AG08396 (cell line): ENCODE measurements around the gene MYH6.
"Not testable (repeated sequence)": the region's sequence is repeated elsewhere in the genome, so short reads cannot be mapped to it uniquely, and the experiment has no call there.

Experiments
- DNase-seq: peaks from one replicate; pipeline ENCODE4 v3.0.0; 2012; ENCODE audit warnings: low spot score, mixed read lengths

Gene MYH6

GRCh38 chr14:23392613-23393012 lies 15.5 kb downstream of the MYH6 start:
- DNase-seq: no peak

- not testable (repeated sequence) for DNase-seq
Observed at GRCh38 chr14:23389871-23390270, 18.2 kb downstream of the MYH6 start.

GRCh38 chr14:23389396-23389795 lies 18.7 kb downstream of the MYH6 start:
- DNase-seq: no peak

- no peak for DNase-seq
Observed at GRCh38 chr14:23388996-23389395, 19.1 kb downstream of the MYH6 start.

- no peak for DNase-seq
Observed at GRCh38 chr14:23387916-23388882, 19.9 kb downstream of the MYH6 start.

GRCh38 chr14:23386999-23387398 lies 21.1 kb downstream of the MYH6 start:
- no peak for DNase-seq

GRCh38 chr14:23386266-23386657 lies 21.8 kb downstream of the MYH6 start:
- DNase-seq: not testable (repeated sequence)

- no peak for DNase-seq
Observed at GRCh38 chr14:23385642-23386265, 22.3 kb downstream of the MYH6 start.

- no peak for DNase-seq
Observed at GRCh38 chr14:23385244-23385641, 22.8 kb downstream of the MYH6 start.

GRCh38 chr14:23384364-23385080 lies 23.6 kb downstream of the MYH6 start:
- DNase-seq: no peak

- DNase-seq: no peak
Observed at GRCh38 chr14:23382731-23383440, 25.2 kb downstream of the MYH6 start.

- DNase-seq: no peak
Observed at GRCh38 chr14:23382276-23382675, 25.8 kb downstream of the MYH6 start.

- DNase-seq: no peak
Observed at GRCh38 chr14:23381871-23382270, 26.2 kb downstream of the MYH6 start.

GRCh38 chr14:23380976-23381375 lies 27.1 kb downstream of the MYH6 start:
- no peak for DNase-seq

GRCh38 chr14:23380197-23380914 lies 27.7 kb downstream of the MYH6 start:
- no peak for DNase-seq

- DNase-seq: peak; percentile 75
Observed at GRCh38 chr14:23379366-23380196, 28.5 kb downstream of the MYH6 start.

- no peak for DNase-seq
Observed at GRCh38 chr14:23378612-23379220, 29.4 kb downstream of the MYH6 start.

- DNase-seq: no peak
Observed at GRCh38 chr14:23377573-23378563, 30.2 kb downstream of the MYH6 start.

GRCh38 chr14:23377198-23377550 lies 30.9 kb downstream of the MYH6 start:
- no peak for DNase-seq
